Spleen (tissue), 7 donors: ENCODE data around the gene NFKBIE.

Experiments used
- CTCF ChIP-seq, 11 experiments: fragments of 200-600 bp in 7 of 11; fragments of 450-650 bp in 4 of 11; sonication (generic) in 4 of 11; IDR thresholded peaks in 8 of 11; conservative IDR thresholded peaks in 3 of 11; 1 replicate in 7 of 11; 2 replicates in 4 of 11; pipeline versions ENCODE4 v1.4.0 to v1.8.0; 2016 to 2021; ENCODE audit warnings: antibody characterized with exemption in 11 of 11, inconsistent platforms in 4 of 11, mild to moderate bottlenecking in 1 of 11
- POLR2A ChIP-seq, 3 donors: fragments of 450-650 bp; IDR thresholded peaks; one replicate each; pipeline ENCODE4 v1.5.1; 2017; ENCODE audit warnings: antibody characterized with exemption in 3 of 3, mild to moderate bottlenecking in 1 of 3
- donor health status: DM: no; HTN: no; CAD: no; lungs with moderate emphysema.
- donor health status: DM: no; HTN: no; CAD: no.
- donor health status: DM: no; HTN: no; CAD: no.

GRCh38 chr6:44227148-44227793 is 38.1 kb downstream of the NFKBIE start:
- TF ChIP-seq POLR2A (IDR thresholded peaks at IDR 0.05) = no peak
- TF ChIP-seq CTCF (IDR thresholded peaks at IDR 0.05 in 8 of 11, conservative IDR thresholded peaks at IDR 0.05 in 3 of 11) = no peak
